ENCODE data around the gene PLIN5.
"Not testable (repeated sequence)": the region's sequence is repeated elsewhere in the genome, so short reads cannot be mapped to it uniquely, and the experiment has no call there.

The PLIN5 gene

DNA sequence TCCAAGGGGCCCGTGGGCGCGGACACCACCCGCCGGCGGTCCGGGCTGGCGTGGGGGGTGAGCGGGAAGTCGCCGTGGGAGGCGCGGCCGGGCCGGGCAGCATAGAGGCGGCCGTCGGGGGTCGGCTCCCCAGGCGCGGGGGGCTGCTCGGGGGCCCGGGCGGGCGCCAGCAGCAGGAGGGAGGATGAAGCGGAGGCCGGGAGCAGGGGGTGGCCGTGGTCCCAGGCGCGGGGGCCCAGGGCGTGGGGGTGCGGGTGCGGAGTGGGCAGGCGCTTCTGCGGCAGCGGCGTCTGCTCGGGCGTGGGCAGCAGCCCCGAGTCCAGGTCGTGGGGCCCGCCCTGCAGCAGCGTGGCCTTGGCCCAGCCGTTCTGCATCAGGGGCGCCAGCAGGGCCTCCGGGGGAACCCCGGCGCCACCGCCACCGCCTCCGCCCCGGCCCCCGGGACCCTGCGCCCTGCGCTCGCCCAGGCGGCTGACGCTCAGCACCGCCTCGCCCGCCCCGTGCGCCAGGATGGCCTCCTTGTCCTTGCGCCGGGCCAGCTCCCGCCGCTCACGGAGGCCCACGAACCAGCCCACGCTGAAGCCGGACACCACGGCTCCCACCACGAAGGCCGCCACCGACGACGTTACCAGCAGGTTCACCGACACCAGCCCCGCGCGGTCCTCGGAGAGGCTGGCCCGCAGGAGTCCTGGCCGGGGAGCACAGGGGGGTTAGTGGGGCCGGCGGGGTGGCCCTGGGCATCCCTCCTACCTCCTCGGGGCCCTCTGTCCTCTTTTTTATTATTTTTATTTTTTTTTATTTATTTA is 9.0 kb upstream of the PLIN5 start:
- in situ Hi-C loops (cut with HindIII; ENCODE audit: low sequenced_read_pairs) = no loop called here

GRCh38 chr19:4542896-4543841 is 8.1 kb upstream of the PLIN5 start:
- in situ Hi-C loops (cut with HindIII; ENCODE audit: low sequenced_read_pairs) = no loop called here

- in situ Hi-C loops (cut with HindIII; ENCODE audit: low sequenced_read_pairs) = not testable (repeated sequence)
Measured at GRCh38 chr19:4541806-4542145, 6.8 kb upstream of the PLIN5 start.

- in situ Hi-C loops (cut with HindIII; ENCODE audit: low sequenced_read_pairs) = no loop called here
Measured at GRCh38 chr19:4541114-4541805, 6.2 kb upstream of the PLIN5 start.

DNA sequence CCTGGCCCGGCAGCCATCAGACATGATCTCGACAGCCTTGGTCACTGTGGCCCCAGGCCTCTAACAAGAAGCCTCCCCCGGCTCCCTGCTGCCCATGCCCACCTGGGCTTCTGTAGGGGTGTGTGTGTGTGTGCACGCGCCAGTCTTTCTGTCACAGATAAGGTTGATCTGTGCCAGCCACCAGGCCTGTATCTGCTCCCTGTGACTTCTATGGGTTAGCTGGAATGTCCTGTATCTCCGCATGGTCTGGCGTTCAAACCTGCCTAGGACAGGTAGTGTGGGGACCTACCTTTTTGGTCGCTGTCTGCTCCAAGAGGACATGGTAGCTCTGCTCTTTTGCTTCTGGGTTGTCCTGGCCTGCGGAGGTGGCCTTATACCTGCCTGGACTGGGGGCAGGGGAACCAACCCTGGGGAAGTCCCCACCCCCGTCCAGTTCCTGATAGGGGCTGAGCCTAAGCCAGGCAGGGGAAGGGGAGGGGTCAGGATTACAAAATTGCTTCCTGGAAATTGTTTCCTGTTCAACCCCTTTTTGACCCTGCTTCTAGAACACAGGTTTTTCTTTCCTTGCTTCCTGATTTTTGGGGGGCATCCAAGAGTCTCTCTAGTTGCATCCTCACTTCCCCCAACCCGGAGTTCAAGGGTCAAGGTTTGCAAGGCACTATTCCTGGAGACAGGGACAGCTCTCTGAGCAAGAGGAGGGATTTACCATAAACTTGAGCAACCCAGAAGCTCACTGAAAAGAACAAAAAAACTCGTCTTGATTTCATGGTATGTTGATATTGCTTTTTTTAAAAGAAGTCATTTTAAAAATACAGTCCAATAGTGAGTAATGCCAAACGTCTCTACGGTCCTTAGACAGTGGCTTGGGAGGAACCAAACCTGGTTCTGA is 4.9 kb upstream of the PLIN5 start, which contains the start of gene LRG1:
LRG1 (minus strand) TSS at position 344 of the 889 bp plus-strand sequence; CDS start at position 321, 23 bp downstream.
- in situ Hi-C loops (cut with HindIII; ENCODE audit: low sequenced_read_pairs) = no loop called here

DNA sequence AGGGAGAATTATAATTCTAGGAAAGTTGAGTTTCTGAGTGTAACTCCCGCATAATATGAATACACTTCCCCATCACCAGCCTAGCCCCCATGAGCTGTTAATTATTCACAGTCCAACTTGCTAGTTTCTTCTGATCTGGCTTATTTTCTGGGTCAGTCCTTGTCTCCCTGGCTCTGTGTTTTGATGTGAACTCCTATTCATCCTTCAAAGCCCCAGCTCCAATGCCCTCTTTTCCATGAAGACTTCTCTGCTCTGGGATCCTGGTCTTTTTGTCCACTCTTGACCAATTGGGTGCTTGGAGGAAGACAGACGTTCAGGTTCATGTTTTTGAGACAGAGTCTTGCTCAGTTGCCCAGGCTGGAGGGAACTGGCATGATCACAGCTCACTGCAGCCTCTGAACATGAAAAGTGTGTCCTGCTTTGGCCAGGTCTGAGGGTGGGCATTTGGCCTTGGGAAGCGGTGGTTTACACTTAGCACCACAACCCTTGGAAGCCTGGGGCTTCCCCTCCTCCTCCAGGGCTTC is 4.2 kb upstream of the PLIN5 start:
- in situ Hi-C loops (cut with HindIII; ENCODE audit: low sequenced_read_pairs) = no loop called here

- in situ Hi-C loops (cut with HindIII; ENCODE audit: low sequenced_read_pairs) = no loop called here
Measured at GRCh38 chr19:4538601-4538954, 3.6 kb upstream of the PLIN5 start.

DNA sequence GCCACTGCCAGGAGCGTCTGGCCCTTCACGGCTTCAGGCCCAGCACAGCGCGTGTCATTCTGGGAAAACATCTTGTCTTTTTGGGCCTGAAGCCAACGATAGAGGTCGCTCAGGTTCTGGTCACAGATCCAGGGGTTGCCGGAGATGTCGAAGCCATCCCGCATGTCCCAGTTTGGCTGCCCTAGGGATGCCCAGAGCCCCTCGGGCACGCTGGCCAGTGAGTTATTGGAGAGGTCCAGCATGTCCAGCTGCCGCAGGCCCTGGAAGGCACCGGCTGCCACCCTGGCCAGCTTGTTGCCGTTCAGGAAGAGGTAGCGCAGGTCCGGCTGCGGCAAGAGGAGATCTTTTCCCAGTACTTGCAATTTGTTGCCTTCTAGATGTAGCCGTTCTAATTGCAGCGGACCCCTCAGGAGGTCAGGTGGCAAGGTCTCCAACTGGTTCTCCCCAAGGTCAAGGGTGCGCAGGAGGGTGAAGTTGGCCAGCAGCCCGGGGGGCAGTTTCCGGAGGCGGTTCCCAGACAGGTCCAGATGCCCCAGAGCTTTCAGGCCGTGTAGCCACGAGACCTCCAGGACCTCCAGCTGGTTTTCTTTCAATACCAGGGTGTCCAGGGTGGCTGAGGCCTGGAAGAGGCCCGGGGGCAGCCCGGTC is 3.1 kb upstream of the PLIN5 start:
- in situ Hi-C loops (cut with HindIII; ENCODE audit: low sequenced_read_pairs) = no loop called here

GRCh38 chr19:4536798-4537197 is 1.8 kb upstream of the PLIN5 start:
- in situ Hi-C loops (cut with HindIII; ENCODE audit: low sequenced_read_pairs) = no loop called here

GRCh38 chr19:4533835-4534424 is 1.1 kb downstream of the PLIN5 start:
- in situ Hi-C loops (cut with HindIII; ENCODE audit: low sequenced_read_pairs) = no loop called here

- in situ Hi-C loops (cut with HindIII; ENCODE audit: low sequenced_read_pairs) = no loop called here
Measured at GRCh38 chr19:4533334-4533733, 1.7 kb downstream of the PLIN5 start.

DNA sequence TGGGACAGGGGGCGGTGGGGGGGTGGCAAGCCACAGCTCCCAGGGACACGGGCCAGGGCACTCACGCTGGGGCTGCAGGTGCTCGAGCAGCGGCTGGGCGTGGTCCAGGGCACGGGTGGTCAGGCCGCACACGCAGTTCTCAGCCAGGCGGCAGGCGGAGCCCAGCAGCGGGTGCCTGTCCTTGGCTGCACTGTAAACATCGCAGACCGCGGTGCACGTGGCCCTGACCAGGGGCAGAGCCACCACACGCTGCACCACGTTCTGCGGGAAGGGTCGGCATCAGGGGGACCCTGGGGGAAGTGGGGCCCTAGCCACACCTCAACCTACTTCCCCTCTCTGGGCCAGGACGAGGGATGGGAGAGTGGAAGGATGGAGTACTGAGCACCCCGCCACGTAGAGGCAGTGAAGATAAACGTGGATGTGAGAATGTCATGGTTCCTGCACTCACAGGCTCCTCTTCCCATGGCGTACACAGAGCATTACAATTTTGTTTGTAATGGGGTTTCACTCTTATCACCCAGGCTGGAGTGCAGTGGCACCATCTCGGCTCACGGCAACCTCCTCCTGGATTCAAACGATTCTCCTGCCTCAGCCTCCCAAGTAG is 3.4 kb downstream of the PLIN5 start:
- in situ Hi-C loops (cut with HindIII; ENCODE audit: low sequenced_read_pairs) = no loop called here

DNA sequence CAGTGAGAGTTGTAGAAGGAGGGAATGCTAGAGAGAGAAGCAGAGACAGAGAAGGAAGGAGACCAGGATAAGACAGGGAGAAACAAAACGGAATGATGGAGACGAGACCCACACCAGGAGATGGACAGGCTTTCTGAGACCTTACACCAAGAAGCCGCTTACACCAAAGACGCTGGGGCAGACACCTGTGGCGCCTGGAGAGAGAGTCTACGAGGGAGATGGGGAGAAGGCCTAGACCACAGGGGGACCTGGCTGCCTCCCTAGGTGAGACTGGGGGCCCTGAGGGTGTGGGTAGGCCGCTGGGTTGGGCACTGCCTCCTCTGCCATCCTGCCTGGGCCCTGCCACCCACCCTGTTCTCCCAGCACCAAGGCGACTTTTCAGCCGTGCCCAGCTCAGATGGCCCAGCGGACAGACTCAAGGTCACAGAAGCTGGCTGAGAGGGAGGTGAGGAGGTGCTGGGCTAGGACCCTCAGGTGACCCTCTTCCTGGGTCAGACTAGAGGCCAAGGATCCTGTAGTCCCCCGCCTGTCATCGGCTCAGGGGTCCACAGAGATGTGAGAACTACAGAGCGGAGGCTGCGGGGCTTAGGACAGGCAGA is 5.0 kb downstream of the PLIN5 start:
- in situ Hi-C loops (cut with HindIII; ENCODE audit: low sequenced_read_pairs) = no loop called here

GRCh38 chr19:4528843-4529242 is 6.2 kb downstream of the PLIN5 start:
- in situ Hi-C loops (cut with HindIII; ENCODE audit: low sequenced_read_pairs) = no loop called here

DNA sequence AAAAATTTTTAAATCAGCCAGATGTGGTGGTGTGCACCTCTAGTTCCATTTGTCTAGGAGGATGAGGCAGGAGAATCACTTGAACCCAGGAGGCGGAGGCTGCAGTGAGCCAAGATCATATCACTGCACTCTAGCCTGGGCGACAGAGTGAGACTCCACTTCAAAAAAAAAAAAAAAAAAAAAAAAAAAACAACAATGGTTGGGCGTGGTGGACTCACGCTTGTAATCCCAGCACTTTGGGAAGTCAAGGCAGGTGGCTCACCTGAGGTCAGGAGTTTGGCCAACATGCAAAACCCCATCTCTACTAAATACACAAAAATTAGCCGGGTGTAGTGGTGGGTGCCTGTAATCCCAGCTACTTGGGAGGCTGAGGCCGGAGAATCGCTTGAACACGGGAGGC is 7.6 kb downstream of the PLIN5 start:
- in situ Hi-C loops (cut with HindIII; ENCODE audit: low sequenced_read_pairs) = not testable (repeated sequence)

GRCh38 chr19:4525563-4526002 is 9.4 kb downstream of the PLIN5 start:
- in situ Hi-C loops (cut with HindIII; ENCODE audit: low sequenced_read_pairs) = no loop called here

- in situ Hi-C loops (cut with HindIII; ENCODE audit: low sequenced_read_pairs) = no loop called here
Measured at GRCh38 chr19:4524808-4525562, 10.0 kb downstream of the PLIN5 start.

Measured in DLD1 (cell line).